HCT116 (cell line): ENCODE data around the gene CRIP3.

Experiments
- EZH2 ChIP-seq: fragments of 200-600 bp; sonication (generic); IDR thresholded peaks from 2 replicates; pipeline ENCODE4 v1.6.1; 2017; ENCODE audit warnings: antibody characterized with exemption, mixed run types
- EZH2phosphoT487 ChIP-seq: fragments of 200-600 bp; IDR thresholded peaks from 2 replicates; pipeline ENCODE4 v1.6.1; 2018; ENCODE audit warnings: antibody characterized with exemption, borderline replicate concordance
- TF ChIP-seq, protein P1 (sequence below): IDR thresholded peaks from 2 replicates; pipeline ENCODE4 v1.6.1; 2012

DNA sequence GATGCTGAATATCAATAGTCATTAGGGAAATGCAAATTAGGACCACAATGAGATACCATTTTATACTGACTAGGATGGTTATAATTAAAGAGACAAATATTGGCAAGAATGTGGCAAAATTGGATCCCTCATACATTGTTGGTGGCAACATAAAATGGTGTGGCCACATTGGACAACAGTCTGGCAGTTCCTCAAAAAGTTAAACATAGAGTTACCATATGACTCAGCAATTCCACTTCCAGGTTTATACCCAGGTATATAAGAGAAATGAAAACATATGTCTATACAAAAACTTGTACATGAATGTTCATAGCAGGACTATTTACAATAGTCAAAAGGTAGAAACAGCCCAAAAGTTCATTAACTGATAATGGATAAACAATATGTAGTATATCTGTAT is 2.0 kb upstream of the CRIP3 start:
- TF ChIP-seq EZH2 (no peak), EZH2phosphoT487 (no peak)
- TF ChIP-seq, protein P1, sequence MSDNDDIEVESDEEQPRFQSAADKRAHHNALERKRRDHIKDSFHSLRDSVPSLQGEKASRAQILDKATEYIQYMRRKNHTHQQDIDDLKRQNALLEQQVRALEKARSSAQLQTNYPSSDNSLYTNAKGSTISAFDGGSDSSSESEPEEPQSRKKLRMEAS = no peak
